ENCODE measurements around the gene CYS1. TPM values are rescaled to one million over a fixed set of nuclear protein-coding genes. Genes with fewer than 3 reads are reported as not detected.

The CYS1 gene
- total RNA-seq, 1 experiment from 2014 or later = 3.7 TPM

DNA sequence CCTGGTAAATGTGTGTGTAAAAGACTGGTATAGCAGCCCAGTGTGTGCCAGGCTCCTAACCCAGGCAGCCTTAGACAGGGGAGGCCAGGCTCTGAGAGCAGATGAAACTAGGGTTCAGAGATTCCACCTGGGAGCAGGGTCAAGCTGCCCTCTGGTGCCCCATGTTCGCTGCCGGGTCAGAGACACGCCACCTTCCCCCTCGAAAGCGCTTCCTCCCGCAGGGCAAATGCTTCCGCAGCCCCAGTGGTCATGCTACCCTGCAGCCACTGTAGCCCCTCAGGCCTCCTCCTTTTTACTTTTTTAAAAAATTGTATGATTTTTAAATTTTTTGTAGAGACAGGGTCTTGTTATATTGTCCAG lies 47.5 kb downstream of the CYS1 start:
- no peaks in the 10 kb centered on the region for H3K9me3 ChIP-seq (ENCODE audit: control insufficient read depth in 1 of 2, insufficient read depth in 1 of 2, low read depth in 1 of 2, low read length in 2 of 2)
- H3K27me3 ChIP-seq (ENCODE audit: insufficient read depth, low read length) = no peaks in the 10 kb centered on the region
- H3K79me2 ChIP-seq (ENCODE audit: insufficient read depth, low read length) = no peaks in the 10 kb centered on the region
- no peaks in the 10 kb centered on the region for H3K9me2 ChIP-seq (ENCODE audit: insufficient read depth)
- no peak overlapping the region for H2AFZ ChIP-seq (ENCODE audit: low read depth, low read length, poor library complexity, severe bottlenecking)
- CTCF ChIA-PET = interaction anchor here (1.1 kb wide), 1 partner anchor 48 kb away, joined by 3 read pairs; no protein-coding TSS in a partner anchor
- peaks cover 2 to 20% of the 10 kb centered on the region in 2 experiments; a peak in 2 of 4 replicates for H3K4me1 ChIP-seq (ENCODE audit: control insufficient read depth in 1 of 2, insufficient read depth in 2 of 2, low read length in 2 of 2)
- DNase-seq (ENCODE audit: low read depth, low spot score) (no peak), ATAC-seq (no peak)
- no peak overlapping the region for H3K4me2 ChIP-seq (ENCODE audit: low read length)
- H4K20me1 ChIP-seq (ENCODE audit: insufficient read depth) = no peaks in the 10 kb centered on the region
- POLR2A ChIA-PET = no interaction called here
- H3K36me3 ChIP-seq (ENCODE audit: control insufficient read depth in 1 of 2, insufficient read depth in 2 of 2, low read length in 2 of 2) = no peaks in the 10 kb centered on the region
- H3K4me3 ChIP-seq (replicated peaks in 1 of 2; ENCODE audit: low read depth in 1 of 2, low read length in 2 of 2) = no peak overlapping the region
- TF ChIP-seq, protein P1, sequence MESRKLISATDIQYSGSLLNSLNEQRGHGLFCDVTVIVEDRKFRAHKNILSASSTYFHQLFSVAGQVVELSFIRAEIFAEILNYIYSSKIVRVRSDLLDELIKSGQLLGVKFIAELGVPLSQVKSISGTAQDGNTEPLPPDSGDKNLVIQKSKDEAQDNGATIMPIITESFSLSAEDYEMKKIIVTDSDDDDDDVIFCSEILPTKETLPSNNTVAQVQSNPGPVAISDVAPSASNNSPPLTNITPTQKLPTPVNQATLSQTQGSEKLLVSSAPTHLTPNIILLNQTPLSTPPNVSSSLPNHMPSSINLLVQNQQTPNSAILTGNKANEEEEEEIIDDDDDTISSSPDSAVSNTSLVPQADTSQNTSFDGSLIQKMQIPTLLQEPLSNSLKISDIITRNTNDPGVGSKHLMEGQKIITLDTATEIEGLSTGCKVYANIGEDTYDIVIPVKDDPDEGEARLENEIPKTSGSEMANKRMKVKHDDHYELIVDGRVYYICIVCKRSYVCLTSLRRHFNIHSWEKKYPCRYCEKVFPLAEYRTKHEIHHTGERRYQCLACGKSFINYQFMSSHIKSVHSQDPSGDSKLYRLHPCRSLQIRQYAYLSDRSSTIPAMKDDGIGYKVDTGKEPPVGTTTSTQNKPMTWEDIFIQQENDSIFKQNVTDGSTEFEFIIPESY (IDR thresholded peaks at IDR 0.05; ENCODE audit: extremely low read depth, insufficient replicate concordance, low read length) = no peak
- TF ChIP-seq RAD21 (IDR thresholded peaks at IDR 0.05; ENCODE audit: low read depth) = no peak
- no peak for TF ChIP-seq EZH2phosphoT487 (IDR thresholded peaks at IDR 0.05; ENCODE audit: borderline replicate concordance)
- TF ChIP-seq EZH2 (IDR thresholded peaks at IDR 0.05) = no peak
- TF ChIP-seq CBX3 (IDR thresholded peaks at IDR 0.05; ENCODE audit: low read depth) = no peak
- TF ChIP-seq POLR2AphosphoS5 (IDR thresholded peaks at IDR 0.05; ENCODE audit: low read depth, low read length) = no peak
- TF ChIP-seq TCF7L2 (IDR thresholded peaks at IDR 0.05; ENCODE audit: borderline replicate concordance, extremely low read depth, insufficient read depth, insufficient read length) = no peak
- TF ChIP-seq, protein P2, sequence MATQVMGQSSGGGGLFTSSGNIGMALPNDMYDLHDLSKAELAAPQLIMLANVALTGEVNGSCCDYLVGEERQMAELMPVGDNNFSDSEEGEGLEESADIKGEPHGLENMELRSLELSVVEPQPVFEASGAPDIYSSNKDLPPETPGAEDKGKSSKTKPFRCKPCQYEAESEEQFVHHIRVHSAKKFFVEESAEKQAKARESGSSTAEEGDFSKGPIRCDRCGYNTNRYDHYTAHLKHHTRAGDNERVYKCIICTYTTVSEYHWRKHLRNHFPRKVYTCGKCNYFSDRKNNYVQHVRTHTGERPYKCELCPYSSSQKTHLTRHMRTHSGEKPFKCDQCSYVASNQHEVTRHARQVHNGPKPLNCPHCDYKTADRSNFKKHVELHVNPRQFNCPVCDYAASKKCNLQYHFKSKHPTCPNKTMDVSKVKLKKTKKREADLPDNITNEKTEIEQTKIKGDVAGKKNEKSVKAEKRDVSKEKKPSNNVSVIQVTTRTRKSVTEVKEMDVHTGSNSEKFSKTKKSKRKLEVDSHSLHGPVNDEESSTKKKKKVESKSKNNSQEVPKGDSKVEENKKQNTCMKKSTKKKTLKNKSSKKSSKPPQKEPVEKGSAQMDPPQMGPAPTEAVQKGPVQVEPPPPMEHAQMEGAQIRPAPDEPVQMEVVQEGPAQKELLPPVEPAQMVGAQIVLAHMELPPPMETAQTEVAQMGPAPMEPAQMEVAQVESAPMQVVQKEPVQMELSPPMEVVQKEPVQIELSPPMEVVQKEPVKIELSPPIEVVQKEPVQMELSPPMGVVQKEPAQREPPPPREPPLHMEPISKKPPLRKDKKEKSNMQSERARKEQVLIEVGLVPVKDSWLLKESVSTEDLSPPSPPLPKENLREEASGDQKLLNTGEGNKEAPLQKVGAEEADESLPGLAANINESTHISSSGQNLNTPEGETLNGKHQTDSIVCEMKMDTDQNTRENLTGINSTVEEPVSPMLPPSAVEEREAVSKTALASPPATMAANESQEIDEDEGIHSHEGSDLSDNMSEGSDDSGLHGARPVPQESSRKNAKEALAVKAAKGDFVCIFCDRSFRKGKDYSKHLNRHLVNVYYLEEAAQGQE (IDR thresholded peaks at IDR 0.05; ENCODE audit: low read depth) = no peak
- TF ChIP-seq, protein P3, sequence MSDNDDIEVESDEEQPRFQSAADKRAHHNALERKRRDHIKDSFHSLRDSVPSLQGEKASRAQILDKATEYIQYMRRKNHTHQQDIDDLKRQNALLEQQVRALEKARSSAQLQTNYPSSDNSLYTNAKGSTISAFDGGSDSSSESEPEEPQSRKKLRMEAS (IDR thresholded peaks at IDR 0.05) = no peak
- TF ChIP-seq SP1 (IDR thresholded peaks at IDR 0.05; ENCODE audit: low read depth) = no peak
- TF ChIP-seq CEBPB (IDR thresholded peaks at IDR 0.05; ENCODE audit: low read depth) = no peak
- TF ChIP-seq ZFX (IDR thresholded peaks at IDR 0.05) = no peak
- no peak for TF ChIP-seq ELF1 (IDR thresholded peaks at IDR 0.05; ENCODE audit: borderline replicate concordance, low read depth)
- no peak for TF ChIP-seq SIN3A (IDR thresholded peaks at IDR 0.05; ENCODE audit: low read depth)
- no peak for TF ChIP-seq ZNF274 (IDR thresholded peaks at IDR 0.05; ENCODE audit: low read depth, low read length)
- no peak for TF ChIP-seq POLR2A (IDR thresholded peaks at IDR 0.05; ENCODE audit: borderline replicate concordance, extremely low read depth, insufficient read depth, insufficient read length)
- no peak for TF ChIP-seq EGR1 (IDR thresholded peaks at IDR 0.05; ENCODE audit: low read depth)
- no peak for TF ChIP-seq FOSL1 (IDR thresholded peaks at IDR 0.05; ENCODE audit: low read depth)
- no peak overlapping the region for H3K9ac ChIP-seq (ENCODE audit: low read length)
- BruUV-seq (replicated peaks) = no TSS peak
- no peak overlapping the region for H3K27ac ChIP-seq (ENCODE audit: low read depth, low read length)
- RAD21 ChIA-PET (ENCODE audit: low non-redundant PET in 1 of 2, low total read pairs in 2 of 2, uncharacterized antibody in 2 of 2, unreplicated experiment in 2 of 2) = no interaction called here
- intact Hi-C loops (cut with micrococcal nuclease) = no loop called here
